ENCODE results near the gene KRT74.

- TF ChIP-seq CTCF (CRISPR knock-in tag; IDR thresholded peaks at IDR 0.05) (no peak), SYNCRIP (IDR thresholded peaks at IDR 0.05; ENCODE audit: insufficient read depth, low read depth, low read length) (no peak), RAD51 (IDR thresholded peaks at IDR 0.05; ENCODE audit: borderline replicate concordance) (no peak), ZNF709 (CRISPR knock-in tag; IDR thresholded peaks at IDR 0.05) (no peak)
These were observed 26.4 kb upstream of the KRT74 start for GRCh38 chr12:52600071-52600470.

Measured in HepG2 (cell line).